WTC11 (cell line): ENCODE results near the gene GPR6. TPM values are rescaled to one million over a fixed set of nuclear protein-coding genes. Genes with fewer than 3 reads are reported as not detected.

Source experiments
- ATAC-seq: fragments of 200-7000 bp; cut with Tn5 transposase; 2 replicates; pipeline ENCODE4 v1.10.0; 2021; ENCODE audit warnings: mild to moderate bottlenecking, moderate library complexity
- Bru-seq: library from RNA; stranded (reverse); fragments of 400-500 nt; gene quantifications from one replicate; lab custom pipeline; 2021; lab: Mats Ljungman, UMichigan
- CTCF ChIA-PET: fragments of 300-600 bp; sonication (Branson Sonifier 250); formaldehyde crosslinking; loops from one replicate; lab custom pipeline; 2021; ENCODE audit warnings: antibody characterized with exemption; lab: Charles Lee
- POLR2A ChIA-PET: fragments of 350-600 bp; sonication (Branson Sonifier 250); formaldehyde crosslinking; loops from one replicate; lab custom pipeline; 2021; ENCODE audit warnings: antibody characterized with exemption; lab: Charles Lee
- DNase-seq: peaks from one replicate; pipeline ENCODE4 v3.0.0; 2021; ENCODE audit warnings: low spot score
- H3K27ac Mint-ChIP-seq: 2 replicates; pipeline ENCODE4 v1.8.0; 2021; ENCODE audit warnings: mixed read lengths
- H3K27me3 Mint-ChIP-seq: 2 replicates; pipeline ENCODE4 v1.8.0; 2021; ENCODE audit warnings: low read depth, mild to moderate bottlenecking, moderate library complexity, mixed read lengths
- H3K36me3 Mint-ChIP-seq: 2 replicates; pipeline ENCODE4 v1.8.0; 2021; ENCODE audit warnings: mixed read lengths
- H3K4me1 Mint-ChIP-seq: 2 replicates; pipeline ENCODE4 v1.8.0; 2022; ENCODE audit warnings: mixed read lengths
- H3K4me3 Mint-ChIP-seq: 2 replicates; pipeline ENCODE4 v1.8.0; 2021; ENCODE audit warnings: mild to moderate bottlenecking, moderate library complexity, mixed read lengths
- H3K9me3 Mint-ChIP-seq: 2 replicates; pipeline ENCODE4 v1.8.0; 2021; ENCODE audit warnings: mixed read lengths
- ATF1 ChIP-seq: sonication (generic); formaldehyde crosslinking; IDR thresholded peaks from 2 replicates; pipeline ENCODE4 v1.8.1; 2023; ENCODE audit warnings: mild to moderate bottlenecking, moderate library complexity, missing genetic modification reagents
- CREB1 ChIP-seq: sonication (generic); formaldehyde crosslinking; IDR thresholded peaks from 2 replicates; pipeline ENCODE4 v1.8.0; 2023; ENCODE audit warnings: mild to moderate bottlenecking, missing genetic modification reagents
- CTCF ChIP-seq: fragments of 200-600 bp; IDR thresholded peaks from 2 replicates; pipeline ENCODE4 v1.8.0; 2022; ENCODE audit warnings: antibody characterized with exemption
- ELF4 ChIP-seq: sonication (generic); formaldehyde crosslinking; IDR thresholded peaks from 2 replicates; pipeline ENCODE4 v1.8.1; 2022; ENCODE audit warnings: low read depth, mild to moderate bottlenecking, moderate library complexity, missing genetic modification reagents
- ETV6 ChIP-seq: sonication (generic); formaldehyde crosslinking; IDR thresholded peaks from 2 replicates; pipeline ENCODE4 v1.8.1; 2022; ENCODE audit warnings: mild to moderate bottlenecking, missing genetic modification reagents
- KAT7 ChIP-seq: sonication (generic); formaldehyde crosslinking; IDR thresholded peaks from 2 replicates; pipeline ENCODE4 v1.8.1; 2023; ENCODE audit warnings: missing genetic modification reagents, mild to moderate bottlenecking, borderline replicate concordance
- NFYB ChIP-seq: sonication (generic); formaldehyde crosslinking; conservative IDR thresholded peaks from 2 replicates; pipeline ENCODE4 v1.8.0; 2022; ENCODE audit warnings: low read depth, missing genetic modification reagents
- STAT6 ChIP-seq: sonication (generic); formaldehyde crosslinking; conservative IDR thresholded peaks from 2 replicates; pipeline ENCODE4 v1.8.1; 2023; ENCODE audit warnings: mild to moderate bottlenecking, low read depth, missing genetic modification reagents, moderate library complexity
- TEAD1 ChIP-seq: sonication (generic); formaldehyde crosslinking; IDR thresholded peaks from 2 replicates; pipeline ENCODE4 v1.8.0; 2022; ENCODE audit warnings: mild to moderate bottlenecking, missing genetic modification reagents
- TEAD4 ChIP-seq: sonication (generic); formaldehyde crosslinking; IDR thresholded peaks from 2 replicates; pipeline ENCODE4 v1.8.0; 2022; ENCODE audit warnings: mild to moderate bottlenecking, missing genetic modification reagents
- TP53 ChIP-seq: sonication (generic); formaldehyde crosslinking; IDR thresholded peaks from 2 replicates; pipeline ENCODE4 v1.8.1; 2023; ENCODE audit warnings: mild to moderate bottlenecking, missing genetic modification reagents
- ZBTB43 ChIP-seq: sonication (generic); formaldehyde crosslinking; IDR thresholded peaks from 2 replicates; pipeline ENCODE4 v1.8.1; 2023; ENCODE audit warnings: mild to moderate bottlenecking, missing genetic modification reagents
- ZNF219 ChIP-seq: sonication (generic); formaldehyde crosslinking; IDR thresholded peaks from 2 replicates; pipeline ENCODE4 v1.8.0; 2023; ENCODE audit warnings: missing genetic modification reagents, mild to moderate bottlenecking, borderline replicate concordance
- ZNF425 ChIP-seq: fragments of 250-450 bp; sonication (Bioruptor Pico); conservative IDR thresholded peaks from 2 replicates; pipeline ENCODE4 v1.9.0; 2021; ENCODE audit warnings: mild to moderate bottlenecking
- long read RNA-seq, 3 experiments: library from RNA in 1 of 3; library from capped mRNA in 1 of 3; library from polyadenylated mRNA in 1 of 3; unstranded in 2 of 3; stranded (forward) in 1 of 3; transcript quantifications; one replicate each; pipeline ENCODE4 v2.0.0, GENCODE V29; 2021
- total RNA-seq: library from RNA; stranded (reverse); gene quantifications from 3 replicates; pipeline ENCODE4 v1.2.3, GENCODE V29; 2021
- TF ChIP-seq, protein P1 (sequence below): fragments of 250-450 bp; sonication (Bioruptor Pico); IDR thresholded peaks from 2 replicates; pipeline ENCODE4 v2.1.2; 2022; ENCODE audit warnings: mild to moderate bottlenecking, moderate library complexity
- TF ChIP-seq, protein P2 (sequence below): sonication (generic); formaldehyde crosslinking; IDR thresholded peaks from 2 replicates; pipeline ENCODE4 v1.8.1; 2023; ENCODE audit warnings: mild to moderate bottlenecking, missing genetic modification reagents, borderline replicate concordance
- TF ChIP-seq, protein P3 (sequence below): sonication (generic); formaldehyde crosslinking; IDR thresholded peaks from 2 replicates; pipeline ENCODE4 v1.8.1; 2022; ENCODE audit warnings: low read depth, missing genetic modification reagents, borderline replicate concordance

GPR6 gene, protein sequence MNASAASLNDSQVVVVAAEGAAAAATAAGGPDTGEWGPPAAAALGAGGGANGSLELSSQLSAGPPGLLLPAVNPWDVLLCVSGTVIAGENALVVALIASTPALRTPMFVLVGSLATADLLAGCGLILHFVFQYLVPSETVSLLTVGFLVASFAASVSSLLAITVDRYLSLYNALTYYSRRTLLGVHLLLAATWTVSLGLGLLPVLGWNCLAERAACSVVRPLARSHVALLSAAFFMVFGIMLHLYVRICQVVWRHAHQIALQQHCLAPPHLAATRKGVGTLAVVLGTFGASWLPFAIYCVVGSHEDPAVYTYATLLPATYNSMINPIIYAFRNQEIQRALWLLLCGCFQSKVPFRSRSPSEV
- total RNA-seq, result 0.22 TPM in 1 of 3 replicates, not detected in the others
- Bru-seq, nascent RNA, result percentile 27 among the genes with signal in this experiment
- long read RNA-seq, experiment 1, result 0 reads
- long read RNA-seq, experiment 2, result 0 reads
- long read RNA-seq, experiment 3, result 0 reads

DNA sequence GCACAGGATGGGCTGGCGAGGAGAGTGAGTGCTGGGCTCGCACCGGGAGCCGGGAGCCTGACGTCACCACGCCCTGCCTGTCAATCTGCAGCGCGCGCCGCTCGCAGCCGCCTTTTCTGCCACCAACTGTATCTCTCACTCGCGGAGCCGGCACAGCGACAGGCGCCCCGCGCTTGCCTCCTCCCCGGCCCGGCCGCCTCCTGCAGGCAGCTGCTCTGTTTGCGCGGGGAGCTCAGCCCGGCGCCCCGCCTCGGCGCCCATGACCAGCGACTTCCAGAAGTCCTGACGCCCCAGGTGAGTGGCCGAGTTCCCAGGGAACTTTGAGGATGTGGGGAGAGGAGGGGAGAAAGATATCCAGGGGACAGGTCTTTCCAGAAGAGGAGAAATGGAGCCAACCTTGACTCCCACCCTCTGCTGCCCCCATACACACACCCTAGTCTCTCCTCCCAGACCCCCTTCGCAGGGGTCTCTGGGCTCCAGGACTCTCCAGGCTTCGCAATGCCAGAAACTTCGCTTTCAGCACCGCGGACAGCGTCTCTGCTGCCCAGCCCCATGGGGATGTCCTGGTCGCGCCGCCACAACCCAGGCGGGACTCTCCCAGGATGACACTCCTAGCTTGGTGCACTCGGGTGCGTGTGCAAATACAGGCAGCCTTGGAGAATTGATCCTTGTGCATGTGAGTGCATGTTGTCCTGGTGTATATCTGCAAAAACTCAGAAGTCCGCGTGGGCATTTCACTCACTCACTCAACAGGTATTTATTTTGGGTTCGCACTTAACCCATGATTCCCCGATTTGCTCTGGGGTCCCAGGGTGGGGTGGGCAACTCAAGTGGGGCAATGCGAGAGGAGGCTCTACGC lies at the start of gene GPR6:
Gene GPR6 (plus strand): TSS at position 138 of the 859 bp plus-strand sequence. CDS start 802 bp downstream, outside the sequence.
- ATAC-seq (peak; percentile 91), DNase-seq (peak; percentile 95)
- H3K9me3 Mint-ChIP-seq, result no peaks in the 10 kb centered on the region
- no peak within 1 kb of the TSS for H3K27ac Mint-ChIP-seq
- ChIA-PET POLR2A (no interaction called here), CTCF (interaction anchor here (0.6 to 3.0 kb wide), 7 partner anchors 8 to 273 kb away, joined by 3 to 25 read pairs (median 3); no protein-coding TSS in a partner anchor)
- no peaks in the 10 kb centered on the region for H3K36me3 Mint-ChIP-seq
- peak within 1 kb of the TSS; percentile 87 for H3K4me3 Mint-ChIP-seq
- peaks cover 64% of the 10 kb centered on the region for H3K27me3 Mint-ChIP-seq
- peaks cover 15% of the 10 kb centered on the region for H3K4me1 Mint-ChIP-seq
- TF ChIP-seq CTCF (no peak), STAT6 (no peak), NFYB (CRISPR knock-in tag) (0 out of 2 replicates have a peak, but pooled peaks have one; percentile 29), KAT7 (CRISPR knock-in tag) (no peak), ELF4 (CRISPR knock-in tag) (0 out of 2 replicates have a peak, but pooled peaks have one; percentile 53), TEAD4 (CRISPR knock-in tag) (peak; percentile 86), CREB1 (peak; percentile 61; the same call in 1 of the 2 replicates), ZNF219 (CRISPR knock-in tag) (peak; percentile 91; the same call in 1 of the 2 replicates), ATF1 (CRISPR knock-in tag) (no peak), ZBTB43 (CRISPR knock-in tag) (peak; percentile 90; the same call in 1 of the 2 replicates), TP53 (CRISPR knock-in tag) (peak; percentile 90), ETV6 (CRISPR knock-in tag) (peak; percentile 60; the same call in 1 of the 2 replicates), TEAD1 (CRISPR knock-in tag) (peak; percentile 97), ZNF425 (CRISPR knock-in tag) (no peak)
- TF ChIP-seq, protein P1, sequence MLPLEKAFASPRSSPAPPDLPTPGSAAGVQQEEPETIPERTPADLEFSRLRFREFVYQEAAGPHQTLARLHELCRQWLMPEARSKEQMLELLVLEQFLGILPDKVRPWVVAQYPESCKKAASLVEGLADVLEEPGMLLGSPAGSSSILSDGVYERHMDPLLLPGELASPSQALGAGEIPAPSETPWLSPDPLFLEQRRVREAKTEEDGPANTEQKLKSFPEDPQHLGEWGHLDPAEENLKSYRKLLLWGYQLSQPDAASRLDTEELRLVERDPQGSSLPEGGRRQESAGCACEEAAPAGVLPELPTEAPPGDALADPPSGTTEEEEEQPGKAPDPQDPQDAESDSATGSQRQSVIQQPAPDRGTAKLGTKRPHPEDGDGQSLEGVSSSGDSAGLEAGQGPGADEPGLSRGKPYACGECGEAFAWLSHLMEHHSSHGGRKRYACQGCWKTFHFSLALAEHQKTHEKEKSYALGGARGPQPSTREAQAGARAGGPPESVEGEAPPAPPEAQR (CRISPR knock-in tag), result no peak
- TF ChIP-seq, protein P2, sequence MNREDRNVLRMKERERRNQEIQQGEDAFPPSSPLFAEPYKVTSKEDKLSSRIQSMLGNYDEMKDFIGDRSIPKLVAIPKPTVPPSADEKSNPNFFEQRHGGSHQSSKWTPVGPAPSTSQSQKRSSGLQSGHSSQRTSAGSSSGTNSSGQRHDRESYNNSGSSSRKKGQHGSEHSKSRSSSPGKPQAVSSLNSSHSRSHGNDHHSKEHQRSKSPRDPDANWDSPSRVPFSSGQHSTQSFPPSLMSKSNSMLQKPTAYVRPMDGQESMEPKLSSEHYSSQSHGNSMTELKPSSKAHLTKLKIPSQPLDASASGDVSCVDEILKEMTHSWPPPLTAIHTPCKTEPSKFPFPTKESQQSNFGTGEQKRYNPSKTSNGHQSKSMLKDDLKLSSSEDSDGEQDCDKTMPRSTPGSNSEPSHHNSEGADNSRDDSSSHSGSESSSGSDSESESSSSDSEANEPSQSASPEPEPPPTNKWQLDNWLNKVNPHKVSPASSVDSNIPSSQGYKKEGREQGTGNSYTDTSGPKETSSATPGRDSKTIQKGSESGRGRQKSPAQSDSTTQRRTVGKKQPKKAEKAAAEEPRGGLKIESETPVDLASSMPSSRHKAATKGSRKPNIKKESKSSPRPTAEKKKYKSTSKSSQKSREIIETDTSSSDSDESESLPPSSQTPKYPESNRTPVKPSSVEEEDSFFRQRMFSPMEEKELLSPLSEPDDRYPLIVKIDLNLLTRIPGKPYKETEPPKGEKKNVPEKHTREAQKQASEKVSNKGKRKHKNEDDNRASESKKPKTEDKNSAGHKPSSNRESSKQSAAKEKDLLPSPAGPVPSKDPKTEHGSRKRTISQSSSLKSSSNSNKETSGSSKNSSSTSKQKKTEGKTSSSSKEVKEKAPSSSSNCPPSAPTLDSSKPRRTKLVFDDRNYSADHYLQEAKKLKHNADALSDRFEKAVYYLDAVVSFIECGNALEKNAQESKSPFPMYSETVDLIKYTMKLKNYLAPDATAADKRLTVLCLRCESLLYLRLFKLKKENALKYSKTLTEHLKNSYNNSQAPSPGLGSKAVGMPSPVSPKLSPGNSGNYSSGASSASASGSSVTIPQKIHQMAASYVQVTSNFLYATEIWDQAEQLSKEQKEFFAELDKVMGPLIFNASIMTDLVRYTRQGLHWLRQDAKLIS, result no peak
- TF ChIP-seq, protein P3, sequence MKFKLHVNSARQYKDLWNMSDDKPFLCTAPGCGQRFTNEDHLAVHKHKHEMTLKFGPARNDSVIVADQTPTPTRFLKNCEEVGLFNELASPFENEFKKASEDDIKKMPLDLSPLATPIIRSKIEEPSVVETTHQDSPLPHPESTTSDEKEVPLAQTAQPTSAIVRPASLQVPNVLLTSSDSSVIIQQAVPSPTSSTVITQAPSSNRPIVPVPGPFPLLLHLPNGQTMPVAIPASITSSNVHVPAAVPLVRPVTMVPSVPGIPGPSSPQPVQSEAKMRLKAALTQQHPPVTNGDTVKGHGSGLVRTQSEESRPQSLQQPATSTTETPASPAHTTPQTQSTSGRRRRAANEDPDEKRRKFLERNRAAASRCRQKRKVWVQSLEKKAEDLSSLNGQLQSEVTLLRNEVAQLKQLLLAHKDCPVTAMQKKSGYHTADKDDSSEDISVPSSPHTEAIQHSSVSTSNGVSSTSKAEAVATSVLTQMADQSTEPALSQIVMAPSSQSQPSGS (CRISPR knock-in tag), result no peak
